Right forelimb (tissue), 1 donor: ENCODE results near the gene TCHH.
"Not testable (repeated sequence)": the region's sequence is repeated elsewhere in the genome, so short reads cannot be mapped to it uniquely, and the experiment has no call there.

Source experiments
- DNase-seq: peaks from one replicate; pipeline ENCODE4 v3.0.0-alpha.2; 2018

TCHH gene

GRCh38 chr1:152115344-152115743 lies at the start of gene TCHH:
TSS of gene TCHH (minus strand) at chr1:152115444. CDS start at chr1:152114080, 1,364 bp downstream.
- no peak for DNase-seq

- DNase-seq: no peak
Measured at GRCh38 chr1:152164517-152165136, 49.4 kb upstream of the TCHH start.

GRCh38 chr1:152162792-152163463 lies 47.7 kb upstream of the TCHH start:
- no peak for DNase-seq

- DNase-seq: no peak
Measured at GRCh38 chr1:152160576-152160975, 45.3 kb upstream of the TCHH start.

GRCh38 chr1:152159144-152159543 lies 43.9 kb upstream of the TCHH start, which contains the start of gene RPTN:
TSS of gene RPTN (minus strand) at chr1:152159228. CDS start at chr1:152157889, 1,339 bp downstream.
- no peak for DNase-seq

GRCh38 chr1:152153996-152154395 lies 38.8 kb upstream of the TCHH start:
- no peak for DNase-seq

GRCh38 chr1:152151646-152152045 lies 36.4 kb upstream of the TCHH start:
- no peak for DNase-seq

GRCh38 chr1:152148981-152149380 lies 33.7 kb upstream of the TCHH start:
- no peak for DNase-seq

- no peak for DNase-seq
Measured at GRCh38 chr1:152148051-152148450, 32.8 kb upstream of the TCHH start.

- DNase-seq: no peak
Measured at GRCh38 chr1:152145769-152146168, 30.5 kb upstream of the TCHH start.

GRCh38 chr1:152144674-152145183 lies 29.5 kb upstream of the TCHH start:
- not testable (repeated sequence) for DNase-seq

- DNase-seq: no peak
Measured at GRCh38 chr1:152143150-152143887, 28.1 kb upstream of the TCHH start.

GRCh38 chr1:152141971-152142584 lies 26.8 kb upstream of the TCHH start:
- DNase-seq: peak; percentile 52

- no peak for DNase-seq
Measured at GRCh38 chr1:152137215-152137614, 22.0 kb upstream of the TCHH start.

GRCh38 chr1:152130186-152130585 lies 14.9 kb upstream of the TCHH start:
- no peak for DNase-seq

GRCh38 chr1:152127673-152128072 lies 12.4 kb upstream of the TCHH start:
- no peak for DNase-seq

GRCh38 chr1:152125834-152126443 lies 10.7 kb upstream of the TCHH start:
- DNase-seq: no peak

GRCh38 chr1:152118915-152119314 lies 3.7 kb upstream of the TCHH start:
- no peak for DNase-seq

- DNase-seq: no peak
Measured at GRCh38 chr1:152112885-152113432, 2.3 kb downstream of the TCHH start.

GRCh38 chr1:152112101-152112884 lies 3.0 kb downstream of the TCHH start:
- DNase-seq: peak; percentile 42

GRCh38 chr1:152111515-152111968 lies 3.7 kb downstream of the TCHH start:
- peak; percentile 51 for DNase-seq
